Mucosa of rectum (tissue), 2 donors: ENCODE measurements around the gene CD74.

ENCODE experiments used
- H3K27ac ChIP-seq, 2 donors: one replicate each; pipeline ENCODE4 v1.7.0; 2013; ENCODE audit warnings: inconsistent platforms in 2 of 2, low read depth in 2 of 2, low read length in 2 of 2
- H3K27me3 ChIP-seq, 2 donors: one replicate each; pipeline ENCODE4 v1.7.0; 2013; ENCODE audit warnings: low read length in 2 of 2; ENCODE audit not compliant: control insufficient read depth in 2 of 2, insufficient read depth in 2 of 2
- H3K36me3 ChIP-seq, 2 donors: one replicate each; pipeline ENCODE4 v1.7.0; 2013; ENCODE audit warnings: low read length in 2 of 2; ENCODE audit not compliant: control insufficient read depth in 2 of 2, insufficient read depth in 2 of 2
- H3K4me1 ChIP-seq, 2 donors: one replicate each; pipeline ENCODE4 v1.7.0; 2013; ENCODE audit warnings: low read length in 2 of 2, mild to moderate bottlenecking in 1 of 2; ENCODE audit not compliant: control insufficient read depth in 2 of 2, insufficient read depth in 2 of 2
- H3K4me3 ChIP-seq, 2 donors: one replicate each; pipeline ENCODE4 v1.7.0; 2013; ENCODE audit warnings: low read length in 2 of 2
- H3K9ac ChIP-seq, 2 donors: one replicate each; pipeline ENCODE4 v1.7.0; 2013; ENCODE audit warnings: low read length in 2 of 2, low read depth in 1 of 2, mild to moderate bottlenecking in 1 of 2
- H3K9me3 ChIP-seq, 2 donors: one replicate each; pipeline ENCODE4 v1.7.0; 2013; ENCODE audit warnings: low read length in 2 of 2; ENCODE audit not compliant: control insufficient read depth in 2 of 2
- donor health status: healthy.
- donor health status: Normal muscosa, but diverticular disease.

The CD74 gene

DNA sequence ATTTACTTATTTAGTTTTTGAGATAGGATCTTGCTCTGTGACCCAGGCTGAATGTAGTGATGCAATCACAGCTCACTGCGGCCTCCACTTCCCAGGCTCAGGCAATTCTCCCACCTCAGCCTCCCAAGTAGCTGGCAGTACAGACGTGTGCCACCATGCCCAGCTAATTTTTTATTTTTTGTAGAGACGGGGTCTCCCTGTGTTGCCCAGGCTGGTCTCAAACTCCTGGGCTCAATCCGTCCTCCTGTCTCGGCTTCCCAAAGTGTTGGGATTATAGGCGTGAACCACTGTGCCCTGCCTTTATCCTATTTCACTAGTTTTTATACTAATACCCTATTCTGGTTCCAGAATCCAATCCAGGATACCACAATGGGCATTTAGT lies 30.0 kb upstream of the CD74 start:
- Histone ChIP-seq H3K27me3 (no peaks in the 10 kb centered on the region), H3K4me3 (no peak overlapping the region), H3K9me3 (no peaks in the 10 kb centered on the region), H3K27ac (no peak overlapping the region), H3K9ac (no peak overlapping the region), H3K36me3 (peaks cover 41 to 53% of the 10 kb centered on the region in 2 donors), H3K4me1 (peaks cover under 1 to 4% of the 10 kb centered on the region in 2 donors)

DNA sequence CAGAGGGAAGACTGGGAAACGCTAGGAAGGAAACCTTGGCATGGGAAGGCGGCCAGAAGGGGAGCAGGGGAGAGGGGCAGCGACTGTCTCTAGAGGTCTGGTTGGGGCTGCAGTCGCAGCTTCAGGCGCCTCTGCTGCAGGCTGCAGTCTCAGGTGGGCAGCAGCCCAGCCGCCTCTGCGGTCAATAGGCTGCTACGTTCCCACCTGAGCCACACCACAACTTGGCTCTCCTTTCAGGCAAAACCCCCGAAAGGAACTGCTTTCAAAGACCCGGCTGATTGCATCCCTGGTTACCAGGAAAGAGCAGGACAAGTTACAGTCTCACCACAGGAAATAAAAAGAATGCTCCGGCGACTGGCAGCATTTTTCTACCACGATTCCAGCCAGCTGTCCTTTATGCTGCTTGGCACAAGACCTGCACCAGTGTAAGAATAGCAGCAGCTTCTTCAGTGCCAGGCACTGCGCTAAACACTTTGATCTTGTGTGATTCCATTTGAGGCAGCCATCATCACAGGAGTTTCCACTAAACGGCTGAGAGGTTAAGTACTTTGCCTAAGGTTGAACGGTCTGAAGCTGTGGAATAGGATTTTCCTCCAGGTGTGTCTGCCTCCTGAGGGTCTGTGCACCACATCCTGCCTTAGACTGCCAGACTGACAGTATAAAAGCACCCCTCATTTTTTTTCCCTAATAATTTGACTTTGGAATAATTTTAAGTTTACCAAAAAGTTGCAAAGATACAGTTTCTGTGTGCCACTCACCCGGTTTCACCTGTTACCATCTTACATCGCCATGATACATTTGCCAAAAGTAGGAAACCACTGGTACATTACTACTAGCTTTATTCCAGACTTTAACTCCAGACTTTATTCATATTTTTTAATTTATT lies 29.3 kb upstream of the CD74 start:
- Histone ChIP-seq H3K36me3 (peaks cover 36 to 47% of the 10 kb centered on the region in 2 donors), H3K27ac (no peak overlapping the region), H3K27me3 (no peaks in the 10 kb centered on the region)

DNA sequence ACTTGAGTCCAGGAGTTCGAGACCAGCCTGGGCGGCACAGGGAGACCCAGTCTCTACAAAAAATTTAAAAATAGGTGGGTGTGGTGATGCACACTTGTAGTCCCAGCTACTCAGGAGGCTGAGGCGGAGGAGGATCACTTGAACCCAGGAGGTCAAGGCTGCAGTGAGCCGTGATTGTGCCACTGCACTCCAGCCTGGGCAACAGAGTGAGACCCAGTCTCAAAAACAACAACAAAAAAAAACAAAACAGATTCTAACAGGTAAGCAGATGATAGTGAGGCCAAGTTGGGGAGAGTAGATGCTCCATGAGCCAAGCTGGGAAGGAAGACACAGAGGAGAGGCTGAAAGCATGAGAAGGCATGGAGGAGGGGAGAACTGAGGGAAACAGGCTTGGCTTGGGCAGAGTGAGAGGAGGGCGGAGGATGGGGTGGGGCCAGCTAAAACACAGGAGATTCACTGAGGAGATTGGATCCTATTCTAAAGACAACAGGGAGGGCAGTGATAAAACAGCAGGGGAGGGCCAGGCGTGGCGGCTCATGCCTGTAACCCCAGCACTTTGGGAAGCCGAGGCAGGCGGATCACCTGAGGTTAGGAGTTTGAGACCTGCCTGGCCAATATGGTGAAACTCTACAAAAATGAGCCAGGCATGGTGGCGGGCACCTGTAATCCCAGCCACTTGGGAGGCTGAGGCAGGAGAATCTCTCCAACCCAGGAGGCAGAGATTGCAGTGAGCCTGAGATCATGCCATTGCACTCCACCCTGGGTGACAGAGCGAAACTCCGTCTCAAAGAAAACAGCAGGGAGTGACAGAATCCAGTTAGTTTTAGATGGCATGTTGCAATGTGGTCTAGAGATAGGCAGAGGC lies 28.5 kb upstream of the CD74 start:
- peaks cover 0 to 1% of the 10 kb centered on the region in 2 donors for H3K4me1 ChIP-seq
- no peaks in the 10 kb centered on the region for H3K9me3 ChIP-seq
- no peaks in the 10 kb centered on the region for H3K27me3 ChIP-seq
- no peak overlapping the region for H3K27ac ChIP-seq
- no peak overlapping the region for H3K9ac ChIP-seq
- peaks cover 27 to 38% of the 10 kb centered on the region in 2 donors for H3K36me3 ChIP-seq
- H3K4me3 ChIP-seq: no peak overlapping the region

More for the DNA sequence above, 29.3 kb upstream of the CD74 start:
- no peak overlapping the region for H3K4me3 ChIP-seq
- no peaks in the 10 kb centered on the region for H3K9me3 ChIP-seq
- H3K4me1 ChIP-seq: no peaks in the 10 kb centered on the region
- no peak overlapping the region for H3K9ac ChIP-seq

DNA sequence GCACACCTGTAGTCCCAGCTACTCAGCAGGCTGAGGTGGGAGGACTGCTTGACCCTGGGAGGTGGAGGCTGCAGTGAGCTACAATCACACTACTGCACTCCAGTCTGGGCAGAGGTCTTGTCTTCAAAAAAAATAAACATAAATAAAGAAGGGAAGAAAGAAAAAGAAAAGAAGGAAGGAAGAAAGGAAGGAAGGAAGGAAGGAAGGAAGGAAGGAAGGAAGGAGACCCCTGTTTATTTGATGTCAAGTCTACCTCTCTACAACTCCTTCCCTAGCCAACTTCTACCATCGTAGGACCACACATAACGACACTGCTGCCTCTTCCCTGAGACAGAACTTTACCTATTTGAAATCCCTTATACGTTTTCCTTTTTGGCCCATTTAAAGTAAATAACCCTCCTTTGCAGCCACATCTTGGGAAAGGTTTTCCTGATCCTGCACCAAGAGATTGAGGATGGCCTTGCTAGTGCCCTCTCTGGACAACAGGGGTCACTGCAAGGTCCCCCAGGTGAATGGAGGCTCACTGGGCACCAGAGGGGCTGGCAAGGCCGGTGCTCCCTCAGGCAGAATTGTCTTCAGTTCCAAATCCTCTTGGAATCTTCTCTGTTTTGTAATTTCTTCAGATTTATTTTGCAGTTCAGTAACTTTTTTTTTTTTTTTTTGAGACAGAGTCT lies 26.3 kb upstream of the CD74 start:
- Histone ChIP-seq H3K4me3 (no peak overlapping the region), H3K9ac (no peak overlapping the region), H3K27me3 (no peaks in the 10 kb centered on the region), H3K36me3 (peaks cover 9 to 17% of the 10 kb centered on the region in 2 donors), H3K9me3 (no peaks in the 10 kb centered on the region), H3K4me1 (peaks cover 0 to 2% of the 10 kb centered on the region in 2 donors), H3K27ac (no peak overlapping the region)

DNA sequence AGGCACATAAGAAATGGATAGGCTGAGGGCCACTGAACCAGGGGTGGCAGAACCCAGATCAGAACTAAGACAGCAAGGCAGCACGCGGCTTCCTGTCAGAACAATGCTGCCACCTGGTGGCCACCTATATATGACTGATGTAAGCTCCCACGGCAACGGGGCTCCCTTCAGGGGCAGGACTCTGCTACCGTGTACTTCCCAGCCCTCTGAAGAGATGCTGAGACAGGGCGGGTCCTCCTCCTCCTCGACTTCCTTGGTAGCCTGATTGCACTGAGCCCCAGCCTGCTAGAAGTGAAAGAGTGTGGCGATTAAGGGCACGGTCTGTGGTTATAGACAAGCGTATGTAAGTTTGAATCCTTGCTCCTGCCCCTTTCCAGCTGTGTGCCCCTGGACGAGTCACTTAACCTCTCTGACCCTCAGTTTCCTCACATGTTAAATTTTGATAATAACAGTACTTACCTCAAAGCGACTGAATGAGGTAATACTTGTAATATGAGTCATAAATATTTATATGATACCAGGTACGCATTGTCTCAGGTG lies 23.5 kb upstream of the CD74 start:
- peaks cover 0 to 3% of the 10 kb centered on the region in 2 donors for H3K36me3 ChIP-seq
- no peaks in the 10 kb centered on the region for H3K27me3 ChIP-seq
- H3K9ac ChIP-seq: peak overlapping the region in 1 of 2 donors; percentile 36
- no peaks in the 10 kb centered on the region for H3K9me3 ChIP-seq
- H3K4me3 ChIP-seq: no peak overlapping the region
- H3K4me1 ChIP-seq: peaks cover 0 to 2% of the 10 kb centered on the region in 2 donors
- H3K27ac ChIP-seq: no peak overlapping the region

DNA sequence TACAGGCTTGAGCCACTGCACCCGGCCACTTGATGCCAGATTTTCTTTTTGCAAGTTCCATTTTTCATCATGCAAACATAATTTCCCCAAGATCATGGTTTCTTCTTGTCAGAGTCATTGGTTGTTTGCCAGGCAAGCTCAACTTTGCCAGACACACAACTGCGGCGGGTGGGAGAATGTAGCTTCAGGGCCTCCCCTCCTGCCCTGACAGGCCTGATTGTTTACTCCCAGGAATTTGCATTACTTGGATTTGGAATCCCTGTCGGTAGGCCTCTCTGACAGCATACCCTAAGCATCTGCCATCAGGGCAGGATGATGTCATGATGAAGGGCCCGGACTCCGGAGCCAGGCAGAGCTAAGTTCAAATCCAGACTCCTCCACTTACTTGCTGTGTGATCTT lies 21.8 kb upstream of the CD74 start:
- H3K4me3 ChIP-seq: no peak overlapping the region
- no peak overlapping the region for H3K9ac ChIP-seq
- no peaks in the 10 kb centered on the region for H3K36me3 ChIP-seq
- H3K9me3 ChIP-seq: no peaks in the 10 kb centered on the region
- peaks cover 0 to 2% of the 10 kb centered on the region in 2 donors for H3K4me1 ChIP-seq
- no peaks in the 10 kb centered on the region for H3K27me3 ChIP-seq
- H3K27ac ChIP-seq: no peak overlapping the region

DNA sequence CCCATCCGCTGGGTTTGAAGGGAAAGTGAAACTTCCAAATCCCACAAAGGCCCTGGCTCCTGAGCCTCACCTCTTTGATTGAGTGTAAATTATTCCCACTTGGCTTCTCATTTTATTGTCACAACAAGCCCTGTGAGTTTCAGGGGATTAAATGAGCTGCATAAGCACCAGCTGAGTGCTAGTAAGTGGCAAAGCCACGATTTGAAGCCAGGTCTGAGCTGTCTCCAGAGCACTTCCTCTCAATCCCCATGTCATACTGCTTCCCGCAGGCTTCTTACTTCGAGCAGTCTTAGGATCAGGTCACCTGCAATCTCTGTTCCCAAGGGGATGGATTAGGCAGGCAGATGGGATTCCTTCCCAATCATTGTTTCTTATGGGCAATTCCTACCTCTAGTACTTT lies 18.9 kb upstream of the CD74 start:
- Histone ChIP-seq H3K9ac (no peak overlapping the region), H3K4me1 (peaks cover 8 to 17% of the 10 kb centered on the region in 2 donors), H3K27me3 (no peaks in the 10 kb centered on the region), H3K36me3 (no peaks in the 10 kb centered on the region), H3K27ac (no peak overlapping the region), H3K4me3 (no peak overlapping the region), H3K9me3 (no peaks in the 10 kb centered on the region)

DNA sequence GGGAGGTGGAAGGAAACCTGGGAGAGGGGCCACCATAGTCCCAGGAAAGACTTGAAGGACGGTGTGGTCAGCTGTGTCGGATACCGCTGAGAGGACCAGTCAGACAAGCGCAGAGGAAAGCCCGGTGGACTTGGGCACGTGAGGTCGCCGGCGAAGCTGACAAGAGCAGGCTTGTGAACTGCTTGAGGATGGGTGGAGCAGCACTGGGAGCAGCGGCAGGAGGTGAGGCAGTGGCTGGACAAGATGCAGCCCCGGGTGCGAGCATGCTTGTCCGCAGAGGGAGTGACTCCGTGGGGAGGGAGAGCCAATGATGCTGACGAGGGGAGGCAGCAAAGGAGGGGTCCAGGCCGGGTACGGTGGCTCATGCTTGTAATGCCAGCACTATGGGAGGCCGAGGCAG lies 18.3 kb upstream of the CD74 start:
- Histone ChIP-seq H3K4me1 (peaks cover 8 to 15% of the 10 kb centered on the region in 2 donors), H3K9ac (no peak overlapping the region), H3K9me3 (no peaks in the 10 kb centered on the region), H3K27me3 (no peaks in the 10 kb centered on the region), H3K36me3 (no peaks in the 10 kb centered on the region), H3K4me3 (no peak overlapping the region), H3K27ac (no peak overlapping the region)

DNA sequence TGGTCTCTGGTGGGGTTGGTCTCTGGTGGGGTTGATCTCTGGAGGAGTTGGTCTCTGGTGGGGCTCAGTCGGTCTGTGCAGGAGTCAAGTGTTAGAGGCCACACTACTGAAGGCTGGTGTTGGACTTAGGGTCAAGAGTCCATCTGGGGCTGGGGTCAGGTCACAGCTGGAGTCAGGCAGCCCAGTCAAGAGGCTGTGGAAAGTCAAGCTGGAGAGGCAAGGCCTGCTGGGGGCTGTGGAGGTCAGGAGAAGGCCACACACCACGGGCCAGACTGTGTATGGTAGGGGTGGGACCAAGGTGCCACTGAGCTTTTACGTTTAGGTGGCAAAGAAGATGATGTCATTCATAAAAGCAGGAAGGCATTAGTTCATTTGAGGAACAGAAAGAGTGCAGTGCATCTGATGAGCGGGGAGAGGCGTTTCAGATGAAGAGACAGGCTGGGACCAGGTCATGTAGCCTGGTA lies 16.7 kb upstream of the CD74 start:
- no peaks in the 10 kb centered on the region for H3K9me3 ChIP-seq
- H3K9ac ChIP-seq: no peak overlapping the region
- peaks cover 8 to 15% of the 10 kb centered on the region in 2 donors for H3K4me1 ChIP-seq
- no peaks in the 10 kb centered on the region for H3K36me3 ChIP-seq
- no peak overlapping the region for H3K4me3 ChIP-seq
- H3K27me3 ChIP-seq: no peaks in the 10 kb centered on the region
- peak overlapping the region in 1 of 2 donors; percentile 82 for H3K27ac ChIP-seq
